HEK293 (cell line): ENCODE data around the gene SPAAR.

Experiments
- BCL11A ChIP-seq: fragments of 450-650 bp; formaldehyde crosslinking; IDR thresholded peaks from 2 replicates; pipeline ENCODE4 v1.5.1; 2016; ENCODE audit warnings: low read depth, missing biosample characterization, missing genetic modification characterization
- KLF1 ChIP-seq: fragments of 450-650 bp; formaldehyde crosslinking; IDR thresholded peaks from 2 replicates; pipeline ENCODE4 v1.5.1; 2016; ENCODE audit warnings: missing biosample characterization, missing genetic modification characterization
- KLF8 ChIP-seq: fragments of 450-650 bp; formaldehyde crosslinking; IDR thresholded peaks from 2 replicates; pipeline ENCODE4 v1.5.1; 2016; ENCODE audit warnings: missing biosample characterization, missing genetic modification characterization
- WT1 ChIP-seq: fragments of 450-650 bp; formaldehyde crosslinking; IDR thresholded peaks from 2 replicates; pipeline ENCODE4 v1.5.1; 2016; ENCODE audit warnings: missing biosample characterization, missing genetic modification characterization
- YY1 ChIP-seq: fragments of 450-650 bp; formaldehyde crosslinking; IDR thresholded peaks from 2 replicates; pipeline ENCODE4 v1.5.1; 2018; ENCODE audit warnings: missing biosample characterization, missing genetic modification characterization
- ZNF10 ChIP-seq: fragments of 450-650 bp; formaldehyde crosslinking; IDR thresholded peaks from 2 replicates; pipeline ENCODE4 v1.5.1; 2017; ENCODE audit warnings: missing biosample characterization, missing genetic modification characterization
- ZNF311 ChIP-seq: fragments of 450-650 bp; formaldehyde crosslinking; IDR thresholded peaks from 2 replicates; pipeline ENCODE4 v1.5.1; 2017; ENCODE audit warnings: missing biosample characterization, missing genetic modification characterization, borderline replicate concordance
- ZNF324 ChIP-seq: fragments of 450-650 bp; formaldehyde crosslinking; IDR thresholded peaks from 2 replicates; pipeline ENCODE4 v1.5.1; 2016; ENCODE audit warnings: missing biosample characterization, missing genetic modification characterization
- ZNF341 ChIP-seq: fragments of 450-650 bp; formaldehyde crosslinking; IDR thresholded peaks from 2 replicates; pipeline ENCODE4; 2016; ENCODE audit warnings: low read depth, missing biosample characterization, missing genetic modification characterization
- ZNF404 ChIP-seq: fragments of 450-650 bp; formaldehyde crosslinking; IDR thresholded peaks from 2 replicates; pipeline ENCODE4 v1.5.1; 2017; ENCODE audit warnings: missing biosample characterization, missing genetic modification characterization
- ZNF561 ChIP-seq: fragments of 450-650 bp; IDR thresholded peaks from 2 replicates; pipeline ENCODE4 v1.5.1; 2018; ENCODE audit warnings: missing biosample characterization, missing genetic modification characterization, borderline replicate concordance
- ZNF701 ChIP-seq: fragments of 450-650 bp; formaldehyde crosslinking; IDR thresholded peaks from 2 replicates; pipeline ENCODE4 v1.5.1; 2016; ENCODE audit warnings: missing biosample characterization, missing genetic modification characterization
- TF ChIP-seq, protein P1 (sequence below): fragments of 450-650 bp; formaldehyde crosslinking; IDR thresholded peaks from 2 replicates; pipeline ENCODE4 v1.5.1; 2016; ENCODE audit warnings: missing biosample characterization, missing genetic modification characterization
- TF ChIP-seq, protein P2 (sequence below): fragments of 450-650 bp; formaldehyde crosslinking; IDR thresholded peaks from 2 replicates; pipeline ENCODE4 v1.5.1; 2016; ENCODE audit warnings: missing biosample characterization, missing genetic modification characterization

DNA sequence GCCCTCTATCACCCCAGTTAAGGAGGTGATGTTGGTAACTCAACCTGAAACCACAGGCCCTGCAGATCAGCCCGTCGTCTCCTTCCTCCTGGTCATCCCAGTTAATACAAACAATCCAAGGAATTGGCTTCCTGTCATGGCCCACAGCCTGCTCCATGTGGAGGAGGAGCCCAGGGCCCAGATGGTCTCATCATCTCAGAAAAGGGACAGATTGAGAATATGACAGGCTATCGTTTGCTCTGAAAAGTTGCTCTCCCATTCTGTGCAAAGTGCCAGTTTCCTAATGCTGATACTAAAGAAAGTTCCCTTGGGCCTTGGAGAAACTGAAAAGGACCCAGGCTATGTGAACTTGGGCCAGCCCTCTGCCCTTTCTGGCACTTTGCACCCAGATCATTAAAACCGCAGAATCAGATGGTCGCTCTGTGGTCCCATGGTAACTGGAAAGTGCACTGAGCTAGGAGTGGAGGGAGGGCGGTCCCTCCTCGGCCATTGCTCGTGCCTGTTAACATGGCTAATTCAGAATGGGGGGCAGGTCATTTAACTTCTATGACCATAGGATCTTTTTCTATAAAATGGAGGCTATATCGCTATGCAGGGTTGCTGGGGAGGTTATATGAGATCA lies 675 bp upstream of the SPAAR start:
- TF ChIP-seq KLF1 (tag by site-specific recombination) (no peak), ZNF10 (tag by site-specific recombination) (no peak), KLF8 (tag by site-specific recombination) (no peak), WT1 (tag by site-specific recombination) (no peak), ZNF341 (no peak), ZNF324 (tag by site-specific recombination) (no peak), YY1 (tag by site-specific recombination) (no peak), ZNF701 (tag by site-specific recombination) (no peak), ZNF311 (no peak), BCL11A (tag by site-specific recombination) (no peak), ZNF404 (tag by site-specific recombination) (no peak), ZNF561 (tag by site-specific recombination) (no peak)
- TF ChIP-seq, protein P1, sequence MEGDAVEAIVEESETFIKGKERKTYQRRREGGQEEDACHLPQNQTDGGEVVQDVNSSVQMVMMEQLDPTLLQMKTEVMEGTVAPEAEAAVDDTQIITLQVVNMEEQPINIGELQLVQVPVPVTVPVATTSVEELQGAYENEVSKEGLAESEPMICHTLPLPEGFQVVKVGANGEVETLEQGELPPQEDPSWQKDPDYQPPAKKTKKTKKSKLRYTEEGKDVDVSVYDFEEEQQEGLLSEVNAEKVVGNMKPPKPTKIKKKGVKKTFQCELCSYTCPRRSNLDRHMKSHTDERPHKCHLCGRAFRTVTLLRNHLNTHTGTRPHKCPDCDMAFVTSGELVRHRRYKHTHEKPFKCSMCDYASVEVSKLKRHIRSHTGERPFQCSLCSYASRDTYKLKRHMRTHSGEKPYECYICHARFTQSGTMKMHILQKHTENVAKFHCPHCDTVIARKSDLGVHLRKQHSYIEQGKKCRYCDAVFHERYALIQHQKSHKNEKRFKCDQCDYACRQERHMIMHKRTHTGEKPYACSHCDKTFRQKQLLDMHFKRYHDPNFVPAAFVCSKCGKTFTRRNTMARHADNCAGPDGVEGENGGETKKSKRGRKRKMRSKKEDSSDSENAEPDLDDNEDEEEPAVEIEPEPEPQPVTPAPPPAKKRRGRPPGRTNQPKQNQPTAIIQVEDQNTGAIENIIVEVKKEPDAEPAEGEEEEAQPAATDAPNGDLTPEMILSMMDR (tag by site-specific recombination), result no peak
- TF ChIP-seq, protein P2, sequence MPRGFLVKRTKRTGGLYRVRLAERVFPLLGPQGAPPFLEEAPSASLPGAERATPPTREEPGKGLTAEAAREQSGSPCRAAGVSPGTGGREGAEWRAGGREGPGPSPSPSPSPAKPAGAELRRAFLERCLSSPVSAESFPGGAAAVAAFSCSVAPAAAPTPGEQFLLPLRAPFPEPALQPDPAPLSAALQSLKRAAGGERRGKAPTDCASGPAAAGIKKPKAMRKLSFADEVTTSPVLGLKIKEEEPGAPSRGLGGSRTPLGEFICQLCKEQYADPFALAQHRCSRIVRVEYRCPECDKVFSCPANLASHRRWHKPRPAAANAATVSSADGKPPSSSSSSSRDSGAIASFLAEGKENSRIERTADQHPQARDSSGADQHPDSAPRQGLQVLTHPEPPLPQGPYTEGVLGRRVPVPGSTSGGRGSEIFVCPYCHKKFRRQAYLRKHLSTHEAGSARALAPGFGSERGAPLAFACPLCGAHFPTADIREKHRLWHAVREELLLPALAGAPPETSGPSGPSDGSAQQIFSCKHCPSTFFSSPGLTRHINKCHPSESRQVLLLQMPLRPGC (tag by site-specific recombination), result no peak
